H1 (cell line): ENCODE results near the gene NRL. TPM values are rescaled to one million over a fixed set of nuclear protein-coding genes. Genes with fewer than 3 reads are reported as not detected.

ENCODE experiments used
- CTCF ChIA-PET: fragments of 300-600 bp; sonication (Branson Sonifier 250); formaldehyde crosslinking; loops from one replicate; lab custom pipeline; 2021; ENCODE audit not compliant: partially characterized antibody; lab: Charles Lee
- POLR2A ChIA-PET: fragments of 300-600 bp; sonication (Branson Sonifier 250); formaldehyde crosslinking; loops from one replicate; lab custom pipeline; 2021; ENCODE audit warnings: inconsistent platforms; ENCODE audit not compliant: partially characterized antibody; lab: Charles Lee
- DNase-seq, 2 experiments: peaks; one replicate each; pipeline versions ENCODE4 v3.0.0 to v3.0.0-alpha.2; 2010 to 2022; ENCODE audit warnings: low spot score in 2 of 2, low read depth in 1 of 2, mixed read lengths in 1 of 2
- FAIRE-seq: peaks from 2 replicates; lab custom pipeline; 2011; peaks lifted over from hg19 to GRCh38; lab: Jason Lieb, UNC
- H2AFZ ChIP-seq: 2 replicates; pipeline ENCODE4 v1.8.1; 2012; ENCODE audit warnings: low read length, inconsistent platforms
- H2AK5ac ChIP-seq: 2 replicates; pipeline ENCODE4 v1.6.1; 2013; ENCODE audit warnings: low read depth, low read length
- H2BK120ac ChIP-seq: replicated peaks from 2 replicates; pipeline ENCODE3; 2013; ENCODE audit warnings: low read depth, low read length, inconsistent platforms
- H2BK12ac ChIP-seq: 2 replicates; pipeline ENCODE4 v1.6.1; 2013; ENCODE audit warnings: low read depth, low read length
- H2BK15ac ChIP-seq: 2 replicates; pipeline ENCODE4 v1.6.1; 2013; ENCODE audit warnings: low read length
- H2BK20ac ChIP-seq: 2 replicates; pipeline ENCODE4 v1.6.1; 2013; ENCODE audit warnings: low read length
- H2BK5ac ChIP-seq: 2 replicates; pipeline ENCODE4 v1.6.1; 2013; ENCODE audit warnings: low read depth, low read length
- H3K14ac ChIP-seq: 2 replicates; pipeline ENCODE4 v1.6.1; 2013; ENCODE audit warnings: inconsistent platforms; ENCODE audit not compliant: insufficient read length
- H3K18ac ChIP-seq: 2 replicates; pipeline ENCODE4 v1.6.1; 2013; ENCODE audit warnings: low read length; ENCODE audit errors: extremely low read depth
- H3K23ac ChIP-seq: 2 replicates; pipeline ENCODE4 v1.6.1; 2013; ENCODE audit warnings: inconsistent platforms; ENCODE audit not compliant: insufficient read length
- H3K23me2 ChIP-seq: 2 replicates; pipeline ENCODE4 v1.6.1; 2013; ENCODE audit warnings: low read depth, low read length
- H3K27ac ChIP-seq: 2 replicates; pipeline ENCODE4 v1.6.1; 2011; ENCODE audit warnings: low read depth, low read length, inconsistent platforms
- H3K27me3 ChIP-seq, 4 experiments: replicated peaks in 1 of 4; 1 replicate in 1 of 4; 2 replicates in 3 of 4; pipeline versions ENCODE4 v1.6.1 to v1.8.1; 2011 to 2013; ENCODE audit warnings: low read length in 3 of 4, mild to moderate bottlenecking in 3 of 4, inconsistent platforms in 2 of 4, mixed read lengths in 2 of 4, moderate library complexity in 1 of 4; ENCODE audit not compliant: control insufficient read depth in 3 of 4, insufficient read depth in 3 of 4; ENCODE audit errors: extremely low read depth in 1 of 4
- H3K36me3 ChIP-seq, 4 experiments: 2 replicates each; pipeline versions ENCODE4 v1.6.1 to v1.8.1; 2011 to 2013; ENCODE audit warnings: mild to moderate bottlenecking in 4 of 4, low read length in 3 of 4, moderate library complexity in 2 of 4, control low read depth in 1 of 4, inconsistent platforms in 1 of 4; ENCODE audit not compliant: insufficient read depth in 4 of 4, control insufficient read depth in 2 of 4
- H3K4ac ChIP-seq: replicated peaks from 2 replicates; pipeline ENCODE3; 2013; ENCODE audit warnings: low read length, low read depth, mixed read lengths, inconsistent platforms; ENCODE audit not compliant: insufficient read length
- H3K4me1 ChIP-seq, 4 experiments: replicated peaks in 1 of 4; 1 replicate in 1 of 4; 2 replicates in 3 of 4; pipeline versions ENCODE4 v1.6.1 to v1.8.1; 2011 to 2013; ENCODE audit warnings: low read length in 3 of 4, inconsistent platforms in 2 of 4, mixed read lengths in 1 of 4; ENCODE audit not compliant: insufficient read depth in 4 of 4, control insufficient read depth in 3 of 4
- H3K4me2 ChIP-seq, 2 experiments: 2 replicates each; pipeline versions ENCODE4 v1.6.1 to v1.8.1; 2011 to 2013; ENCODE audit warnings: low read depth in 2 of 2, low read length in 2 of 2, control low read depth in 1 of 2, inconsistent platforms in 1 of 2, mild to moderate bottlenecking in 1 of 2; ENCODE audit not compliant: insufficient read depth in 1 of 2
- H3K4me3 ChIP-seq, 4 experiments: fragments of 200-600, 300-600 bp in 1 of 4; sonication (generic), shearing (Covaris generic), sonication (Bioruptor Twin) in 1 of 4; 2 replicates each; pipeline versions ENCODE4 v1.5.1 to v1.8.1; 2011 to 2016; ENCODE audit warnings: low read length in 4 of 4, low read depth in 3 of 4, control low read depth in 2 of 4, inconsistent platforms in 2 of 4, mild to moderate bottlenecking in 2 of 4, mixed read lengths in 1 of 4, moderate library complexity in 1 of 4; ENCODE audit not compliant: insufficient read depth in 2 of 4; ENCODE audit errors: extremely low read depth in 1 of 4
- H3K56ac ChIP-seq: replicated peaks from 2 replicates; pipeline ENCODE3; 2013; ENCODE audit warnings: low read depth, mild to moderate bottlenecking, mixed read lengths, low read length, inconsistent platforms; ENCODE audit not compliant: insufficient read length
- H3K79me1 ChIP-seq: 2 replicates; pipeline ENCODE4 v1.6.1; 2013; ENCODE audit warnings: low read depth, low read length, control low read depth
- H3K79me2 ChIP-seq, 2 experiments: 2 replicates each; pipeline versions ENCODE4 v1.6.1 to v1.8.1; 2012 to 2013; ENCODE audit warnings: low read length in 2 of 2, mild to moderate bottlenecking in 2 of 2, inconsistent platforms in 1 of 2; ENCODE audit not compliant: insufficient read depth in 2 of 2, control insufficient read depth in 1 of 2
- H3K9ac ChIP-seq, 4 experiments: replicated peaks in 1 of 4; 1 replicate in 1 of 4; 2 replicates in 3 of 4; pipeline versions ENCODE4 v1.6.1 to v1.8.1; 2011 to 2013; ENCODE audit warnings: low read depth in 3 of 4, low read length in 3 of 4, control low read depth in 2 of 4, mild to moderate bottlenecking in 2 of 4, moderate library complexity in 2 of 4, inconsistent platforms in 1 of 4; ENCODE audit errors: extremely low read depth in 1 of 4
- H3K9me3 ChIP-seq, 2 experiments: 2 replicates each; pipeline versions ENCODE4 v1.6.1 to v1.8.1; 2012 to 2013; ENCODE audit warnings: mild to moderate bottlenecking in 2 of 2, moderate library complexity in 2 of 2, control low read depth in 1 of 2, inconsistent platforms in 1 of 2, low read depth in 1 of 2, low read length in 1 of 2, mixed read lengths in 1 of 2; ENCODE audit not compliant: insufficient read depth in 2 of 2
- H4K20me1 ChIP-seq, 2 experiments: replicated peaks in 1 of 2; 2 replicates each; pipeline versions ENCODE3 to v1.8.1; 2011 to 2013; ENCODE audit warnings: inconsistent platforms in 2 of 2, low read length in 2 of 2, mild to moderate bottlenecking in 1 of 2; ENCODE audit not compliant: insufficient read depth in 2 of 2, control insufficient read depth in 1 of 2
- H4K5ac ChIP-seq: 2 replicates; pipeline ENCODE4 v1.6.1; 2013; ENCODE audit warnings: low read length, low read depth, mixed read lengths, inconsistent platforms; ENCODE audit not compliant: insufficient read length
- H4K8ac ChIP-seq: 2 replicates; pipeline ENCODE4 v1.8.0; 2013; ENCODE audit warnings: mild to moderate bottlenecking, moderate library complexity, low read length, inconsistent platforms; ENCODE audit not compliant: insufficient read depth; ENCODE audit errors: extremely low read depth
- H4K91ac ChIP-seq: replicated peaks from 2 replicates; pipeline ENCODE3; 2013; ENCODE audit warnings: low read length, mixed read lengths, inconsistent platforms; ENCODE audit not compliant: insufficient read length
- CREB1 ChIP-seq: IDR thresholded peaks from 2 replicates; pipeline ENCODE4 v1.6.1; 2012; ENCODE audit warnings: inconsistent platforms
- HDAC6 ChIP-seq: IDR thresholded peaks from one replicate; pipeline ENCODE4 v1.7.1; 2012; ENCODE audit warnings: low read depth, mild to moderate bottlenecking, inconsistent platforms, low read length, moderate library complexity
- MAFK ChIP-seq: IDR thresholded peaks from 2 replicates; pipeline ENCODE4 v1.6.1; 2012; ENCODE audit warnings: low read depth, mild to moderate bottlenecking, improper control_type of control experiment, low read length
- PHF8 ChIP-seq: fragments of 200-600 bp; sonication (generic); conservative IDR thresholded peaks from 2 replicates; pipeline ENCODE4 v1.7.1; 2012; ENCODE audit warnings: low read depth, mild to moderate bottlenecking, inconsistent platforms, low read length, moderate library complexity
- POU5F1 ChIP-seq: IDR thresholded peaks from 2 replicates; pipeline ENCODE4 v1.6.1; 2011; ENCODE audit warnings: low read depth, mild to moderate bottlenecking, low read length, moderate library complexity
- SIX5 ChIP-seq: IDR thresholded peaks from 2 replicates; pipeline ENCODE4 v1.6.1; 2011; ENCODE audit warnings: mild to moderate bottlenecking, low read depth, low read length
- TAF7 ChIP-seq: optimal IDR thresholded peaks from 2 replicates; pipeline ENCODE3; 2011; ENCODE audit warnings: low read depth, mild to moderate bottlenecking, inconsistent platforms, low read length, moderate library complexity, borderline replicate concordance
- TBP ChIP-seq: IDR thresholded peaks from 2 replicates; pipeline ENCODE4 v1.6.1; 2011; ENCODE audit warnings: low read depth, low read length, improper control_type of control experiment
- ZNF274 ChIP-seq: IDR thresholded peaks from 2 replicates; pipeline ENCODE4 v1.7.0; 2012; ENCODE audit warnings: low read length, borderline replicate concordance; ENCODE audit errors: extremely low read depth
- WGBS, 2 experiments: shearing (Covaris generic) in 1 of 2; methylation state at CpG; one replicate each; pipeline versions ENCODE4 v1.1.6 to v1.1.7; 2013 to 2015; ENCODE audit warnings: low lambda C conversion rate in 2 of 2, mixed read lengths in 2 of 2, inconsistent platforms in 1 of 2, low coverage in 1 of 2, missing lambda C conversion rate in 1 of 2; ENCODE audit not compliant: insufficient replicate concordance in 2 of 2, insufficient coverage in 1 of 2, insufficient read length in 1 of 2; ENCODE audit errors: extremely low coverage in 1 of 2, missing lambda C conversion rate in 1 of 2; 5-methylcytosine and 5-hydroxymethylcytosine counted together
- polyA plus RNA-seq, 7 experiments: library from polyadenylated mRNA; depleted of rRNA in 3 of 7; stranded (reverse) in 5 of 7; unstranded in 2 of 7; fragments of >200 nt in 5 of 7; fragments of 200-250 nt in 2 of 7; gene quantifications; 1 replicate in 5 of 7; 2 replicates in 1 of 7; 4 replicates in 1 of 7; pipeline versions ENCODE4 v1.2.1 to v1.2.3, GENCODE V29; 2011 to 2013; ENCODE audit warnings: missing spikeins in 2 of 7, mixed read lengths in 2 of 7
- total RNA-seq: library from RNA; stranded (reverse); fragmentation: NEBNext Ultra II Directional; extraction: Animal tissue kit (Norgen Biotek cat#: 25700); gene quantifications from 2 replicates; pipeline ENCODE4 v1.2.1, GENCODE V29; 2021
- TF ChIP-seq, protein P1 (sequence below), 3 experiments: IDR thresholded peaks; 1 replicate in 2 of 3; 2 replicates in 1 of 3; pipeline versions ENCODE4 v1.5.1 to v1.6.1; 2011; ENCODE audit warnings: low read length in 3 of 3, mild to moderate bottlenecking in 3 of 3, inconsistent platforms in 2 of 3, low read depth in 1 of 3, moderate library complexity in 1 of 3; ENCODE audit not compliant: insufficient read depth in 1 of 3; ENCODE audit errors: control extremely low read depth in 1 of 3

NRL gene
- total and polyA plus RNA-seq, 2 of the 8 experiments (the other 6 are each of a cell fraction or from before 2014, with no cell fraction given), result 1.1 to 2.2 TPM

DNA sequence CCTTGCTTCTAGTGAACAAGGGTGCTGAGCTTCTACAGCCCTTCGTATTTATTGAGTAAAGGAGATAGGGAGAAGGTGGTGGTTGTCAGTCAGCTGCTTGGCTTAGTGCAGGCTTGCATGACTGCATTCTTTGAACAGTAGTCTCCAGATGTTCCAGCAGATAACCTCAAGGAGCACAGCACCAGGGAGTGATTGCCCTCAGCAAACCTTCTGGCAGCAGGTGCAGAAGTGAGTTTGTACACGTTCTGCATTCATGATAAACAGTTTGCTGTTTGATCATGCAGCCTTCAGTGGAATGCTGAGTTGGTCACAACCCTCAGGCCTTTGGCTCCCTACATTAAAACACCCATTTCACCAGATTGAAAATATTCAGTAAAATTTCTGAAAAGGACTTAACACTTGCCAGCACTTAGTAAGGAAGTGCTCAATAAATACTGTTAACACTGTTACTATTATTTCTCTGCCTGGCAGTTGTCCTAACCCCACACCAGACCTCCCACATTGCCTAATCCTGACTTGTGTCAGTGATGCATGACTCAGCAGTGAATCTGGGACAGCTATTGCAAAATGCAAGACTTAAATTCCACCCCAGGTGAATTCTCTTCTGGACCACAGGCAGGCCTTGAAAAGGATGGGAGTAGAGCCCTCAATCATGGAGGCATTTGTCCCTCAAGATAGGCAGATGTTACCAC, 81.9 kb downstream of the NRL start:
- H2BK15ac ChIP-seq, result no peak overlapping the region
- no peak overlapping the region for H4K8ac ChIP-seq
- FAIRE-seq, result no peak
- no peak overlapping the region for H3K9ac ChIP-seq
- H2AK5ac ChIP-seq, result no peak overlapping the region
- H3K9me3 ChIP-seq, result no peaks in the 10 kb centered on the region
- H4K20me1 ChIP-seq, result no peaks in the 10 kb centered on the region
- no peak for DNase-seq
- no peak overlapping the region for H3K27ac ChIP-seq
- H2BK5ac ChIP-seq, result no peak overlapping the region
- H3K36me3 ChIP-seq, result no peaks in the 10 kb centered on the region
- H3K18ac ChIP-seq, result no peak overlapping the region
- H3K4ac ChIP-seq, result no peak overlapping the region
- no peak overlapping the region for H3K56ac ChIP-seq
- ChIA-PET CTCF (interaction anchor here (0.7 to 3.4 kb wide), 9 partner anchors 18 to 396 kb away, joined by 3 to 12 read pairs (median 4); partner anchors contain the start of gene MDP1), POLR2A (interaction anchor here (1.2 to 2.7 kb wide), 3 partner anchors 61 to 65 kb away, joined by 3 to 9 read pairs (median 3); partner anchors contain the start of gene PCK2)
- H3K23ac ChIP-seq, result no peak overlapping the region
- no peaks in the 10 kb centered on the region for H3K79me2 ChIP-seq
- H3K4me2 ChIP-seq, result no peak overlapping the region
- WGBS, 2 experiments, result 82% methylated on average over 2 of the region's 2 CpGs; no CpG with 5 or more reads in 1 of the 2 experiments
- no peak overlapping the region for H2BK12ac ChIP-seq
- no peak overlapping the region for H4K91ac ChIP-seq
- H3K27me3 ChIP-seq, result no peaks in the 10 kb centered on the region
- H4K5ac ChIP-seq, result no peak overlapping the region
- H2AFZ ChIP-seq, result no peak overlapping the region
- no peaks in the 10 kb centered on the region; the same call in 1 of the 2 replicates for H3K23me2 ChIP-seq
- H3K14ac ChIP-seq, result no peak overlapping the region
- no peaks in the 10 kb centered on the region; a peak in 1 of 7 replicates for H3K4me1 ChIP-seq
- H2BK120ac ChIP-seq, result no peak overlapping the region
- H3K4me3 ChIP-seq, result no peak overlapping the region
- no peak overlapping the region for H2BK20ac ChIP-seq
- H3K79me1 ChIP-seq, result no peaks in the 10 kb centered on the region
- TF ChIP-seq, protein P1, sequence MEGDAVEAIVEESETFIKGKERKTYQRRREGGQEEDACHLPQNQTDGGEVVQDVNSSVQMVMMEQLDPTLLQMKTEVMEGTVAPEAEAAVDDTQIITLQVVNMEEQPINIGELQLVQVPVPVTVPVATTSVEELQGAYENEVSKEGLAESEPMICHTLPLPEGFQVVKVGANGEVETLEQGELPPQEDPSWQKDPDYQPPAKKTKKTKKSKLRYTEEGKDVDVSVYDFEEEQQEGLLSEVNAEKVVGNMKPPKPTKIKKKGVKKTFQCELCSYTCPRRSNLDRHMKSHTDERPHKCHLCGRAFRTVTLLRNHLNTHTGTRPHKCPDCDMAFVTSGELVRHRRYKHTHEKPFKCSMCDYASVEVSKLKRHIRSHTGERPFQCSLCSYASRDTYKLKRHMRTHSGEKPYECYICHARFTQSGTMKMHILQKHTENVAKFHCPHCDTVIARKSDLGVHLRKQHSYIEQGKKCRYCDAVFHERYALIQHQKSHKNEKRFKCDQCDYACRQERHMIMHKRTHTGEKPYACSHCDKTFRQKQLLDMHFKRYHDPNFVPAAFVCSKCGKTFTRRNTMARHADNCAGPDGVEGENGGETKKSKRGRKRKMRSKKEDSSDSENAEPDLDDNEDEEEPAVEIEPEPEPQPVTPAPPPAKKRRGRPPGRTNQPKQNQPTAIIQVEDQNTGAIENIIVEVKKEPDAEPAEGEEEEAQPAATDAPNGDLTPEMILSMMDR (IDR thresholded peaks at IDR 0.05; ENCODE audit: control extremely low read depth in 1 of 3, insufficient read depth in 1 of 3, low read depth in 1 of 3, low read length in 3 of 3), result no peak
- TF ChIP-seq POU5F1 (no peak), PHF8 (no peak), MAFK (no peak), HDAC6 (no peak), TBP (no peak), SIX5 (no peak), CREB1 (no peak), TAF7 (no peak), ZNF274 (no peak)
